ENCODE results near the gene GRID2IP. TPM values are rescaled to one million over a fixed set of nuclear protein-coding genes. Genes with fewer than 3 reads are reported as not detected.

GRID2IP gene
- total RNA-seq, 1 donor from 2014 or later = 1.5 TPM

- H3K27me3 Mint-ChIP-seq (ENCODE audit: low read depth) = peaks cover 27% of the 10 kb centered on the region
- H3K4me3 Mint-ChIP-seq = no peak overlapping the region
- no peak for TF ChIP-seq CTCF (IDR thresholded peaks at IDR 0.05; ENCODE audit: unreplicated experiment)
- H3K9me3 Mint-ChIP-seq = no peaks in the 10 kb centered on the region
- no peak overlapping the region for H3K27ac Mint-ChIP-seq
- no peak for DNase-seq (ENCODE audit: low spot score in 2 of 2, unreplicated experiment in 2 of 2)
- no peaks in the 10 kb centered on the region for H3K36me3 Mint-ChIP-seq
- H3K4me1 Mint-ChIP-seq = no peaks in the 10 kb centered on the region
Observed at GRCh38 chr7:6542368-6542767, 8.9 kb downstream of the GRID2IP start.

GRCh38 chr7:6536262-6537260 lies 14.7 kb downstream of the GRID2IP start:
- H3K4me3 Mint-ChIP-seq = peak overlapping the region; percentile 36
- H3K27ac Mint-ChIP-seq = no peak overlapping the region
- TF ChIP-seq CTCF (IDR thresholded peaks at IDR 0.05; ENCODE audit: unreplicated experiment) = no peak
- peaks cover 70% of the 10 kb centered on the region for H3K27me3 Mint-ChIP-seq (ENCODE audit: low read depth)
- H3K36me3 Mint-ChIP-seq = no peaks in the 10 kb centered on the region
- no peak for DNase-seq (ENCODE audit: low spot score in 2 of 2, unreplicated experiment in 2 of 2)
- no peaks in the 10 kb centered on the region for H3K9me3 Mint-ChIP-seq
- H3K4me1 Mint-ChIP-seq = no peaks in the 10 kb centered on the region

GRCh38 chr7:6533893-6534495 lies 17.3 kb downstream of the GRID2IP start:
- no peaks in the 10 kb centered on the region for H3K36me3 Mint-ChIP-seq
- no peaks in the 10 kb centered on the region for H3K9me3 Mint-ChIP-seq
- peaks cover 3% of the 10 kb centered on the region for H3K4me1 Mint-ChIP-seq
- peaks cover 90% of the 10 kb centered on the region for H3K27me3 Mint-ChIP-seq (ENCODE audit: low read depth)
- H3K27ac Mint-ChIP-seq = no peak overlapping the region
- H3K4me3 Mint-ChIP-seq = no peak overlapping the region
- TF ChIP-seq CTCF (IDR thresholded peaks at IDR 0.05; ENCODE audit: unreplicated experiment) = no peak
- no peak for DNase-seq (ENCODE audit: low spot score in 2 of 2, unreplicated experiment in 2 of 2)

DNA sequence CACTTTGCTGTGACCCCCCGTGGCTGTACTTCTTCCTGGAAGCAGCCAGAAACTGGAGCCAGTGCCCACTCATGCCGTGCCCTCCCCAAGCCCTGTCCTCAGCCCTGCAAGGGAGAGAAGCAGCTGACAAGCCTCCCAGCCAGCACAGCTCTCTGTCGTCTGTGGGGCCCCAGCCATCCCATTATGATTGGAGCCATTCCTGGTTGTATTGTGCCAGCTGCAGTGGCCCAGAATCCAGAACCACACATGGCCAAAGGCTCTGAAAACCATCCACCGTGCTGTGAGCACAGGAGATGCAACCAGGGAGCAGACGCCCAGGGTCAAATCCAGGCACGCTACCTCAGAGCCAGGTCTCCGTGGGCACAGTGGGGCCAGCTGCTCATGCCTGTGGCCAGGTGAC lies 18.7 kb downstream of the GRID2IP start:
- no peak for DNase-seq (ENCODE audit: low spot score in 2 of 2, unreplicated experiment in 2 of 2)
- no peaks in the 10 kb centered on the region for H3K36me3 Mint-ChIP-seq
- peaks cover 3% of the 10 kb centered on the region for H3K4me1 Mint-ChIP-seq
- no peak for TF ChIP-seq CTCF (IDR thresholded peaks at IDR 0.05; ENCODE audit: unreplicated experiment)
- no peaks in the 10 kb centered on the region for H3K9me3 Mint-ChIP-seq
- H3K27ac Mint-ChIP-seq = no peak overlapping the region
- peaks cover 90% of the 10 kb centered on the region for H3K27me3 Mint-ChIP-seq (ENCODE audit: low read depth)
- H3K4me3 Mint-ChIP-seq = peak overlapping the region; percentile 13

- no peak for TF ChIP-seq CTCF (IDR thresholded peaks at IDR 0.05; ENCODE audit: unreplicated experiment)
- H3K4me3 Mint-ChIP-seq = peak overlapping the region; percentile 59
- no peak overlapping the region for H3K27ac Mint-ChIP-seq
- H3K27me3 Mint-ChIP-seq (ENCODE audit: low read depth) = peaks cover 92% of the 10 kb centered on the region
- no peaks in the 10 kb centered on the region for H3K36me3 Mint-ChIP-seq
- no peaks in the 10 kb centered on the region for H3K9me3 Mint-ChIP-seq
- no peak for DNase-seq (ENCODE audit: low spot score in 2 of 2, unreplicated experiment in 2 of 2)
- H3K4me1 Mint-ChIP-seq = peaks cover 8% of the 10 kb centered on the region
Observed at GRCh38 chr7:6531492-6532279, 19.6 kb downstream of the GRID2IP start.

Data from mesothelial cell of epicardium (in vitro differentiated cells).